Psoas muscle (tissue), 8 donors: ENCODE data around the gene P2RX2. TPM values are rescaled to one million over a fixed set of nuclear protein-coding genes. Genes with fewer than 3 reads are reported as not detected.

Source experiments
- ATAC-seq, 4 donors: fragments of 200-7000 bp; cut with Tn5 transposase; one replicate each; pipeline ENCODE4 v1.9.1; 2020; ENCODE audit warnings: moderate library complexity in 3 of 4, mild to moderate bottlenecking in 2 of 4
- DNase-seq, 2 donors: peaks; one replicate each; pipeline ENCODE4 v3.0.0-alpha.2; 2020
- H3K27ac ChIP-seq: fragments of 200-600 bp; one replicate; pipeline ENCODE4 v1.8.0; 2022
- H3K27me3 ChIP-seq, 3 donors: fragments of 200-600 bp in 1 of 3; one replicate each; pipeline versions ENCODE4 v1.6.1 to v1.8.0; 2013 to 2022; ENCODE audit warnings: low read length in 2 of 3, mild to moderate bottlenecking in 2 of 3, moderate library complexity in 1 of 3; ENCODE audit not compliant: insufficient read depth in 3 of 3
- H3K36me3 ChIP-seq, 2 donors: fragments of 200-600 bp in 1 of 2; one replicate each; pipeline versions ENCODE4 v1.6.1 to v1.8.0; 2013 to 2022; ENCODE audit warnings: low read depth in 1 of 2, mild to moderate bottlenecking in 1 of 2, moderate library complexity in 1 of 2; ENCODE audit not compliant: insufficient read depth in 1 of 2
- H3K4me1 ChIP-seq: fragments of 200-600 bp; one replicate; pipeline ENCODE4 v1.8.0; 2022
- H3K4me3 ChIP-seq: fragments of 200-600 bp; one replicate; pipeline ENCODE4 v1.8.0; 2022; ENCODE audit warnings: mild to moderate bottlenecking
- H3K9me3 ChIP-seq: fragments of 200-600 bp; one replicate; pipeline ENCODE4 v1.8.0; 2022
- CTCF ChIP-seq: fragments of 200-600 bp; IDR thresholded peaks from one replicate; pipeline ENCODE4 v1.8.0; 2022; ENCODE audit warnings: antibody characterized with exemption
- WGBS, 3 donors: extraction: QIAGEN DNeasy Blood & Tissue Kit; methylation state at CpG; one replicate each; pipeline versions ENCODE4 v1.1.6 to v1.1.7; 2013; 5-methylcytosine and 5-hydroxymethylcytosine counted together
- intact Hi-C, 2 donors: fragments of 100-400 bp; cut with DNase I; formaldehyde crosslinking; loops; one replicate each; pipeline versions ENCODE4 v1.11.0 to v1.14.2; 2022
- polyA plus RNA-seq, 3 donors: library from polyadenylated mRNA; stranded (reverse); fragments of 200-250 nt; gene quantifications; one replicate each; pipeline ENCODE4 v1.2.3, GENCODE V29; 2013
- total RNA-seq, 4 donors: library from RNA; stranded (reverse); fragmentation: NEBNext Ultra II Directional in 2 of 4; extraction: Animal tissue kit (Norgen Biotek cat#: 25700) in 2 of 4; gene quantifications; one replicate each; pipeline versions ENCODE4 v1.2.1 to v1.2.4, GENCODE V29; 2021 to 2023
- donor health status: healthy with polysubstance abuse.
- donor health status: DM: no; HTN: no; CAD: no; lungs with moderate emphysema.
- donor health status: Bipolar disorder and iron deficiency.
- donor health status: healthy.
- donor health status: DM: yes; HTN: yes; CAD: no.
- donor health status: DM: no; HTN: no; CAD: no.
- donor health status: DM: no; HTN: no; CAD: no.
- donor health status: DM: yes; HTN: yes; CAD: no.

Gene P2RX2
- total and polyA plus RNA-seq, 7 donors, result 0.01 TPM; not detected in 6

GRCh38 chr12:132634411-132634990 is 15.9 kb downstream of the P2RX2 start:
- H3K27me3 ChIP-seq, result no peaks in the 10 kb centered on the region
- no peak for DNase-seq
- intact Hi-C loops, result no loop called here
- H3K36me3 ChIP-seq, result peaks cover 2 to 92% of the 10 kb centered on the region in 2 donors
- TF ChIP-seq CTCF, result no peak
- no peak for ATAC-seq
- no peak overlapping the region for H3K4me3 ChIP-seq
- H3K9me3 ChIP-seq, result no peaks in the 10 kb centered on the region
- H3K27ac ChIP-seq, result no peak overlapping the region
- H3K4me1 ChIP-seq, result no peaks in the 10 kb centered on the region
- WGBS, 3 donors, result 96% methylated on average over 21 of the region's 21 CpGs

GRCh38 chr12:132635076-132635955 is 16.7 kb downstream of the P2RX2 start:
- DNase-seq (no peak), ATAC-seq (no peak)
- Histone ChIP-seq H3K9me3 (no peaks in the 10 kb centered on the region), H3K36me3 (peaks cover 2 to 87% of the 10 kb centered on the region in 2 donors), H3K4me3 (no peak overlapping the region), H3K27ac (no peak overlapping the region), H3K4me1 (no peaks in the 10 kb centered on the region), H3K27me3 (no peaks in the 10 kb centered on the region)
- WGBS, 3 donors, result 91 to 97% (median 93%) methylated on average over 29 of the region's 29 CpGs
- TF ChIP-seq CTCF, result no peak
- intact Hi-C loops, result no loop called here

GRCh38 chr12:132637811-132638210 is 19.2 kb downstream of the P2RX2 start:
- 87 to 93% (median 90%) methylated on average over 18 of the region's 18 CpGs for WGBS, 3 donors
- no peak for TF ChIP-seq CTCF
- Histone ChIP-seq H3K9me3 (no peaks in the 10 kb centered on the region), H3K27ac (no peak overlapping the region), H3K4me1 (no peaks in the 10 kb centered on the region), H3K4me3 (no peak overlapping the region), H3K27me3 (no peaks in the 10 kb centered on the region), H3K36me3 (peaks cover 0 to 82% of the 10 kb centered on the region in 2 donors)
- no peak for DNase-seq
- ATAC-seq, result no peak
- intact Hi-C loops, result no loop called here

- WGBS, 3 donors, result 77 to 79% (median 77%) methylated on average over 23 to 25 of the region's 25 CpGs
- no peaks in the 10 kb centered on the region for H3K27me3 ChIP-seq
- H3K4me1 ChIP-seq, result no peaks in the 10 kb centered on the region
- DNase-seq (peak; percentile 54 to 75), ATAC-seq (peak in 3 of 4 donors; percentile 60 to 65 (median 61))
- H3K9me3 ChIP-seq, result no peaks in the 10 kb centered on the region
- H3K27ac ChIP-seq, result no peak overlapping the region
- H3K36me3 ChIP-seq, result peaks cover 0 to 82% of the 10 kb centered on the region in 2 donors
- TF ChIP-seq CTCF, result peak; percentile 70
- intact Hi-C loops, result no loop called here
- no peak overlapping the region for H3K4me3 ChIP-seq
These were observed 20.2 kb downstream of the P2RX2 start for GRCh38 chr12:132638541-132639408.
